ENCODE data around the gene ST14. TPM values are rescaled to one million over a fixed set of nuclear protein-coding genes. Genes with fewer than 3 reads are reported as not detected.
"Not testable (repeated sequence)": the region's sequence is repeated elsewhere in the genome, so short reads cannot be mapped to it uniquely, and the experiment has no call there.

The ST14 gene
- total RNA-seq, 1 donor, result under 0.01 TPM

GRCh38 chr11:130171534-130171933 is 12.0 kb downstream of the ST14 start:
- DNase-seq (ENCODE audit: insufficient read length, low spot score, missing footprints), result no peak
- TF ChIP-seq CTCF (IDR thresholded peaks at IDR 0.05; ENCODE audit: extremely low read depth, low read depth, low read length), result no peak
- Histone ChIP-seq H3K36me3 (ENCODE audit: insufficient read depth, low read length) (no peaks in the 10 kb centered on the region), H3K27me3 (ENCODE audit: insufficient read depth, low read length) (peaks cover 13% of the 10 kb centered on the region), H3K4me2 (ENCODE audit: insufficient read depth, low read length) (no peak overlapping the region), H3K27ac (ENCODE audit: low read depth, low read length) (no peak overlapping the region), H3K79me2 (ENCODE audit: insufficient read depth, low read length) (no peaks in the 10 kb centered on the region), H3K9me3 (ENCODE audit: low read depth, low read length) (peaks cover 2% of the 10 kb centered on the region), H2AFZ (ENCODE audit: low read length) (no peak overlapping the region), H3K4me3 (ENCODE audit: insufficient read depth, low read length) (no peak overlapping the region), H4K20me1 (ENCODE audit: insufficient read depth, low read length) (no peaks in the 10 kb centered on the region), H3K4me1 (ENCODE audit: insufficient read depth, low read length) (peaks cover 3% of the 10 kb centered on the region)

- not testable (repeated sequence) for H3K4me2 ChIP-seq (ENCODE audit: insufficient read depth, low read length); H4K20me1 ChIP-seq (ENCODE audit: insufficient read depth, low read length); H3K36me3 ChIP-seq (ENCODE audit: insufficient read depth, low read length); H3K27ac ChIP-seq (ENCODE audit: low read depth, low read length); H3K4me3 ChIP-seq (ENCODE audit: insufficient read depth, low read length); DNase-seq (ENCODE audit: insufficient read length, low spot score, missing footprints); H3K4me1 ChIP-seq (ENCODE audit: insufficient read depth, low read length); H2AFZ ChIP-seq (ENCODE audit: low read length); H3K79me2 ChIP-seq (ENCODE audit: insufficient read depth, low read length); H3K9me3 ChIP-seq (ENCODE audit: low read depth, low read length)
- H3K27me3 ChIP-seq (ENCODE audit: insufficient read depth, low read length), result peaks cover 13% of the 10 kb centered on the region
Measured at GRCh38 chr11:130172001-130172400, 12.4 kb downstream of the ST14 start.

- DNase-seq (ENCODE audit: insufficient read length, low spot score, missing footprints), result no peak
- H3K79me2 ChIP-seq (ENCODE audit: insufficient read depth, low read length), result no peaks in the 10 kb centered on the region
- H3K4me2 ChIP-seq (ENCODE audit: insufficient read depth, low read length), result no peak overlapping the region
- H3K36me3 ChIP-seq (ENCODE audit: insufficient read depth, low read length), result no peaks in the 10 kb centered on the region
- H3K27me3 ChIP-seq (ENCODE audit: insufficient read depth, low read length), result peaks cover 26% of the 10 kb centered on the region
- H3K27ac ChIP-seq (ENCODE audit: low read depth, low read length), result no peak overlapping the region
- no peak for TF ChIP-seq CTCF (IDR thresholded peaks at IDR 0.05; ENCODE audit: extremely low read depth, low read depth, low read length)
- H3K4me1 ChIP-seq (ENCODE audit: insufficient read depth, low read length), result no peaks in the 10 kb centered on the region
- peaks cover 2% of the 10 kb centered on the region for H3K9me3 ChIP-seq (ENCODE audit: low read depth, low read length)
- no peak overlapping the region for H2AFZ ChIP-seq (ENCODE audit: low read length)
- H4K20me1 ChIP-seq (ENCODE audit: insufficient read depth, low read length), result no peaks in the 10 kb centered on the region
- H3K4me3 ChIP-seq (ENCODE audit: insufficient read depth, low read length), result no peak overlapping the region
Measured at GRCh38 chr11:130174642-130175041, 15.1 kb downstream of the ST14 start.

GRCh38 chr11:130175898-130176297 is 16.3 kb downstream of the ST14 start:
- H3K27ac ChIP-seq (ENCODE audit: low read depth, low read length), result no peak overlapping the region
- no peaks in the 10 kb centered on the region for H3K36me3 ChIP-seq (ENCODE audit: insufficient read depth, low read length)
- no peak overlapping the region for H2AFZ ChIP-seq (ENCODE audit: low read length)
- TF ChIP-seq CTCF (IDR thresholded peaks at IDR 0.05; ENCODE audit: extremely low read depth, low read depth, low read length), result no peak
- H3K27me3 ChIP-seq (ENCODE audit: insufficient read depth, low read length), result peaks cover 21% of the 10 kb centered on the region
- no peak overlapping the region for H3K4me2 ChIP-seq (ENCODE audit: insufficient read depth, low read length)
- DNase-seq (ENCODE audit: insufficient read length, low spot score, missing footprints), result peak; percentile 43
- no peaks in the 10 kb centered on the region for H4K20me1 ChIP-seq (ENCODE audit: insufficient read depth, low read length)
- no peaks in the 10 kb centered on the region for H3K79me2 ChIP-seq (ENCODE audit: insufficient read depth, low read length)
- no peaks in the 10 kb centered on the region for H3K4me1 ChIP-seq (ENCODE audit: insufficient read depth, low read length)
- peaks cover 2% of the 10 kb centered on the region for H3K9me3 ChIP-seq (ENCODE audit: low read depth, low read length)
- H3K4me3 ChIP-seq (ENCODE audit: insufficient read depth, low read length), result no peak overlapping the region
